Measurements from ENCODE around the gene LRRC8C. TPM values are rescaled to one million over a fixed set of nuclear protein-coding genes. Genes with fewer than 3 reads are reported as not detected.

Gene LRRC8C
- total and polyA plus RNA-seq, 2 experiments from 2014 or later, result 0.70 to 1.5 TPM

GRCh38 chr1:89736937-89737733 lies 104.2 kb downstream of the LRRC8C start:
- no peak overlapping the region for H3K4me3 ChIP-seq
- H3K9me3 ChIP-seq (ENCODE audit: low read depth), result no peaks in the 10 kb centered on the region
- H3K36me3 ChIP-seq (replicated peaks; ENCODE audit: insufficient read depth, low read depth), result no peaks in the 10 kb centered on the region
- no peaks in the 10 kb centered on the region for H4K20me1 ChIP-seq (ENCODE audit: insufficient read depth, poor library complexity, severe bottlenecking)
- 85% methylated on average over 5 of the region's 5 CpGs for WGBS (ENCODE audit: low lambda C conversion rate, missing lambda C conversion rate)
- no peak overlapping the region for H3K27ac ChIP-seq
- no peak overlapping the region for H2AFZ ChIP-seq
- DNase-seq (ENCODE audit: low spot score), result no peak
- TF ChIP-seq EZH2 (IDR thresholded peaks at IDR 0.05; ENCODE audit: borderline replicate concordance) (no peak), EZH2phosphoT487 (IDR thresholded peaks at IDR 0.05; ENCODE audit: low read depth, severe bottlenecking, unreplicated experiment) (no peak), CTCF (IDR thresholded peaks at IDR 0.05; ENCODE audit: poor library complexity) (no peak)
- no peaks in the 10 kb centered on the region for H3K4me1 ChIP-seq (ENCODE audit: insufficient read depth)
- H3K27me3 ChIP-seq, result no peaks in the 10 kb centered on the region
- H3K4me2 ChIP-seq, result no peak overlapping the region
- H3K79me2 ChIP-seq, result no peaks in the 10 kb centered on the region
- H3K9me2 ChIP-seq (replicated peaks; ENCODE audit: insufficient read depth), result no peaks in the 10 kb centered on the region

GRCh38 chr1:89737985-89738510 lies 105.1 kb downstream of the LRRC8C start:
- no peak for TF ChIP-seq CTCF (IDR thresholded peaks at IDR 0.05; ENCODE audit: poor library complexity)
- no peak for TF ChIP-seq EZH2phosphoT487 (IDR thresholded peaks at IDR 0.05; ENCODE audit: low read depth, severe bottlenecking, unreplicated experiment)
- TF ChIP-seq EZH2 (IDR thresholded peaks at IDR 0.05; ENCODE audit: borderline replicate concordance), result no peak
- Histone ChIP-seq H2AFZ (no peak overlapping the region), H3K9me3 (ENCODE audit: low read depth) (no peaks in the 10 kb centered on the region), H4K20me1 (ENCODE audit: insufficient read depth, poor library complexity, severe bottlenecking) (no peaks in the 10 kb centered on the region), H3K4me3 (no peak overlapping the region), H3K4me2 (no peak overlapping the region), H3K9me2 (replicated peaks; ENCODE audit: insufficient read depth) (no peaks in the 10 kb centered on the region), H3K27ac (no peak overlapping the region), H3K36me3 (replicated peaks; ENCODE audit: insufficient read depth, low read depth) (no peaks in the 10 kb centered on the region), H3K4me1 (ENCODE audit: insufficient read depth) (no peaks in the 10 kb centered on the region), H3K79me2 (no peaks in the 10 kb centered on the region), H3K27me3 (no peaks in the 10 kb centered on the region)
- 91% methylated on average over 10 of the region's 10 CpGs for WGBS (ENCODE audit: low lambda C conversion rate, missing lambda C conversion rate)
- DNase-seq (ENCODE audit: low spot score), result no peak

- TF ChIP-seq EZH2phosphoT487 (IDR thresholded peaks at IDR 0.05; ENCODE audit: low read depth, severe bottlenecking, unreplicated experiment), result no peak
- no peaks in the 10 kb centered on the region for H3K4me1 ChIP-seq (ENCODE audit: insufficient read depth)
- WGBS (ENCODE audit: low lambda C conversion rate, missing lambda C conversion rate), result 78% methylated on average over 10 of the region's 10 CpGs
- no peaks in the 10 kb centered on the region for H4K20me1 ChIP-seq (ENCODE audit: insufficient read depth, poor library complexity, severe bottlenecking)
- H3K4me2 ChIP-seq, result no peak overlapping the region
- no peaks in the 10 kb centered on the region for H3K27me3 ChIP-seq
- H2AFZ ChIP-seq, result no peak overlapping the region
- no peaks in the 10 kb centered on the region for H3K79me2 ChIP-seq
- H3K27ac ChIP-seq, result no peak overlapping the region
- DNase-seq (ENCODE audit: low spot score), result no peak
- H3K9me3 ChIP-seq (ENCODE audit: low read depth), result no peaks in the 10 kb centered on the region
- no peaks in the 10 kb centered on the region for H3K36me3 ChIP-seq (replicated peaks; ENCODE audit: insufficient read depth, low read depth)
- H3K9me2 ChIP-seq (replicated peaks; ENCODE audit: insufficient read depth), result no peaks in the 10 kb centered on the region
- H3K4me3 ChIP-seq, result no peak overlapping the region
Observed at GRCh38 chr1:89739013-89739843, 106.3 kb downstream of the LRRC8C start.

- no peak overlapping the region for H3K4me3 ChIP-seq
- H2AFZ ChIP-seq, result no peak overlapping the region
- H3K9me2 ChIP-seq (replicated peaks; ENCODE audit: insufficient read depth), result no peaks in the 10 kb centered on the region
- TF ChIP-seq EZH2phosphoT487 (IDR thresholded peaks at IDR 0.05; ENCODE audit: low read depth, severe bottlenecking, unreplicated experiment), result no peak
- TF ChIP-seq CTCF (IDR thresholded peaks at IDR 0.05; ENCODE audit: poor library complexity), result no peak
- no peak for TF ChIP-seq EZH2 (IDR thresholded peaks at IDR 0.05; ENCODE audit: borderline replicate concordance)
- no peaks in the 10 kb centered on the region for H3K36me3 ChIP-seq (replicated peaks; ENCODE audit: insufficient read depth, low read depth)
- no peak for DNase-seq (ENCODE audit: low spot score)
- H3K79me2 ChIP-seq, result no peaks in the 10 kb centered on the region
- H3K9me3 ChIP-seq (ENCODE audit: low read depth), result no peaks in the 10 kb centered on the region
- 100% methylated on average over 1 of the region's 1 CpG for WGBS (ENCODE audit: low lambda C conversion rate, missing lambda C conversion rate)
- H3K4me2 ChIP-seq, result no peak overlapping the region
- no peak overlapping the region for H3K27ac ChIP-seq
- H3K27me3 ChIP-seq, result no peaks in the 10 kb centered on the region
- no peaks in the 10 kb centered on the region for H4K20me1 ChIP-seq (ENCODE audit: insufficient read depth, poor library complexity, severe bottlenecking)
- H3K4me1 ChIP-seq (ENCODE audit: insufficient read depth), result no peaks in the 10 kb centered on the region
Observed at GRCh38 chr1:89739844-89740216, 106.9 kb downstream of the LRRC8C start.

Measured in hepatocyte (in vitro differentiated cells).